Measurements from ENCODE around the gene DOCK2.

DNA sequence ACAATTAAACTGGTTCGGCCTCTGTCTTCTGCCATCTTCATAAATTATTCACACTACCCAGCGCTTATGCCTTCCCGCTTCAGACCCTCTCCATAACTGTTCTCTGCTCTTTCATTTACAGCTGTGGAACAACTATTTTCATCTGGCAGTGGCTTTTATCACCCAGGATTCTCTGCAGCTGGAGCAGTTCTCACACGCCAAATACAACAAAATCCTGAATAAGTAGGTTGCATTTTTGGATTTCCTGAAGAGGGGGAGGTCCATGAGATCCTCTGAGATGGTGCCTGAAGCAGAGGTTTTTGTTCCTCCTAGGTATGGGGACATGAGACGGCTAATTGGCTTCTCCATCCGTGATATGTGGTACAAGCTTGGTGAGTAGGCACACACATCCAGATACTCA is 371.3 kb downstream of the DOCK2 start:
- TF ChIP-seq, protein P1, sequence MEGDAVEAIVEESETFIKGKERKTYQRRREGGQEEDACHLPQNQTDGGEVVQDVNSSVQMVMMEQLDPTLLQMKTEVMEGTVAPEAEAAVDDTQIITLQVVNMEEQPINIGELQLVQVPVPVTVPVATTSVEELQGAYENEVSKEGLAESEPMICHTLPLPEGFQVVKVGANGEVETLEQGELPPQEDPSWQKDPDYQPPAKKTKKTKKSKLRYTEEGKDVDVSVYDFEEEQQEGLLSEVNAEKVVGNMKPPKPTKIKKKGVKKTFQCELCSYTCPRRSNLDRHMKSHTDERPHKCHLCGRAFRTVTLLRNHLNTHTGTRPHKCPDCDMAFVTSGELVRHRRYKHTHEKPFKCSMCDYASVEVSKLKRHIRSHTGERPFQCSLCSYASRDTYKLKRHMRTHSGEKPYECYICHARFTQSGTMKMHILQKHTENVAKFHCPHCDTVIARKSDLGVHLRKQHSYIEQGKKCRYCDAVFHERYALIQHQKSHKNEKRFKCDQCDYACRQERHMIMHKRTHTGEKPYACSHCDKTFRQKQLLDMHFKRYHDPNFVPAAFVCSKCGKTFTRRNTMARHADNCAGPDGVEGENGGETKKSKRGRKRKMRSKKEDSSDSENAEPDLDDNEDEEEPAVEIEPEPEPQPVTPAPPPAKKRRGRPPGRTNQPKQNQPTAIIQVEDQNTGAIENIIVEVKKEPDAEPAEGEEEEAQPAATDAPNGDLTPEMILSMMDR (IDR thresholded peaks at IDR 0.05): no peak
- no peak for TF ChIP-seq POLR2A (IDR thresholded peaks at IDR 0.05)

Measured in adrenal gland (tissue), 5 donors.